ENCODE data around the gene OR56A4.
"Not testable (repeated sequence)": the region's sequence is repeated elsewhere in the genome, so short reads cannot be mapped to it uniquely, and the experiment has no call there.

The OR56A4 gene, protein sequence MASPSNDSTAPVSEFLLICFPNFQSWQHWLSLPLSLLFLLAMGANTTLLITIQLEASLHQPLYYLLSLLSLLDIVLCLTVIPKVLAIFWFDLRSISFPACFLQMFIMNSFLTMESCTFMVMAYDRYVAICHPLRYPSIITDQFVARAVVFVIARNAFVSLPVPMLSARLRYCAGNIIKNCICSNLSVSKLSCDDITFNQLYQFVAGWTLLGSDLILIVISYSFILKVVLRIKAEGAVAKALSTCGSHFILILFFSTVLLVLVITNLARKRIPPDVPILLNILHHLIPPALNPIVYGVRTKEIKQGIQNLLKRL

DNA sequence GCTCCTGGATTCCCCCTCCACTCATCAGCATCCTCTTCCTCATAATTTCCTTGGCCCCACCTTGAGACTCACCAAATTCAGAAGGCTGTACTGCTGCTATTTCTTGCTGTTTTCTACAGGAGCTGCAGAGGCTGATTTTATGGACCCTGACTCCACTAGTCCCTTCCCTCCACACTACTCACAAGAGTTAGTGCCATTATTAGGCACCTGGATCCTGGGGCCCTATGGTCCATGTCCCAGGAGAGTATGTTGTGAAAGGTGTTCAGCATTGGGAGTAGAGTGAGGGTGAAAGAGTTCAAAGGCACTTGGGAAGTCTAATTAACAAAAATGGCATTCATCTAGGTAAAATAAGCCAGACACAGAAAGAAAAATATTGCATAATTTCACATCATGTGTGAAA is at the start of gene OR56A4:
OR56A4 (minus strand) TSS at position 101 of the 400 bp plus-strand sequence. CDS start 3,954 bp downstream, outside the sequence.
- DNase-seq: no peak

DNA sequence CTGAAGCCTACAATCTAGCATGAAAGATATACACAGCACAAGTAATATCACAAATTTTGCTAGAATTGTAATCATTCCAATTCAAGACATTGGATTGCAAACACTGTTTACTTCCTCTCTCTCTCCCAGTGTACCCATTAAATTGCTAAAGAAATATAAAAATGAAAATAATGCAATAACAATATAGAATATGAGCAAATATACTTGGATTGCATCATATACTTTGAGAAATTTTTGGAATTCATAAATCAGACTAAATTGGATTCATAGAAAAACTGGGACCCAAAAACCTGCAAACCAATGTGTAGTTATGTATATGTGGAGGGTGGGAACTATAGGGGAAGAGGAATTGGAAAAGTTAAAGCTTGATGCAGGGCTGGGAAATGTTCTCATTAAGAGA is 48.8 kb upstream of the OR56A4 start:
- DNase-seq: no peak

DNA sequence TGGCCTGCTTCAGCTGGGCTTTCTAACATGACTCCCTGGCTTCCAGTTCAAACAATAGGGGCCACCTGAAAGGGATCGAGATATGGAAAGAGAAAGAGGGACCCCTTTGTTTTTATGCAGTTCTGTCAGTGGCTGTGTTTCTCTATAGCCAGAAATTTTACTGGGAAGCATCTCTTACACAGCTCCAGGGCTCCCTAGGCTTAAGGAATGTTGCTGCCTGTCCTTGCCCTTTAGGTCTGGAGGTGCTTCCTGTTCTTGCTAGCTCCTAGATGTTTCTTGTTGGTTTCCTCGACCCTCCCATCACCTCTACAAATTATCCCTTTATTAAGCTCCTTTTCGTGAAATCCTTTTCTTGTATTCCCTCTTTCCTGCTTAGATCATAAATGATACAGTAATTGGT is 45.6 kb upstream of the OR56A4 start:
- DNase-seq: no peak

DNA sequence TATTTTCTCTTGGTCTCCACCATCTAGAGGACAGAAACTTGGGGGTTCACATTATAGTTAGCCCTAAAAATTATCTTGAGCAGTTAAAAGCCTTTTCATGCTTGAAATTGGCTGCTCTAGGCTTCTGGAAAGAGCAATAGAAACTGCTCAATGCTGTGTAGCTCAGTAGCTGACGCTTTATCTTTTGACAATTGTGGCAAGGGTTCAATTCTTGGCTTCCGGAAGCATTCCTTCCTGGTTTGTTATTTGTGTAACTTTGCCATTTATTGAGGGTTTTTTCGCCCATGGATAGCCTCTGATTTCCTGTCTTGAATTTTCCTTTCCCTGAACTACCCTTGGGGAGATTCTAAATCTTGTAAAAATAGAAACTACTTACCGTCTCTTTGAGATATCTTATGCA is 34.1 kb upstream of the OR56A4 start:
- no peak for DNase-seq

DNA sequence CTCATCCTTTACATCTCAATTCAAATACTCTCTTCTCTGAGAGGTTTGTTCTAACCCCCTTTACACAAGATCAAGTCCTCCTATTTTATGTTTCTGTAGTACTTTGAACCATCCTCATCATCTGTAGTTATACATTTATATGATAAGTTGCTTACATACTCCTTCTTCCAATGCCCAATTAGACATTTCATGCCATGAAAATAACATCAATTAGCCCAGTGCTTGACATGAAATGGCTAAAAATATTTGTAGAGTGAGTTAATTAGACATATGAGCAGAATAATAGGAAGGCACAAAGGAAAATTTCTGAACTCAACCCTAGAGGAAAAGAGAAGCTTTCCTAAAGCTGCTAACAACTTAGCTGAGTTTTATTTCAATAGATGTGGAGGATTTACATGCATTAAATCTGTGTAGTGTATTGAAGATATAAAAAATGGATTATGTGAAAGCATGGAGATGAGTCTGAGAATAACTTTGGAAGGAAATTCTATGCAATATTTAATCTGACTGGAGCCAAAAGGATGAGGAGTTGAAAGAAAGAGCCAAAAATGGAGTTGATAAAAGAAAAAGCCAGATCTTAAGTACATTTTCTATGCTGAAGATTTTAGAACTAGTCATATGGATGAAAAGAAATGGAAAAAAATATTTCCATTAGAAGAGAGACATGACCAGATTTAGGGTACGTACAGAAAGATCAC is 24.1 kb upstream of the OR56A4 start, which contains the start of gene OR56A1:
OR56A1 (minus strand) TSS at position 51 of the 698 bp plus-strand sequence. CDS start 3,066 bp downstream, outside the sequence.
- DNase-seq: no peak

DNA sequence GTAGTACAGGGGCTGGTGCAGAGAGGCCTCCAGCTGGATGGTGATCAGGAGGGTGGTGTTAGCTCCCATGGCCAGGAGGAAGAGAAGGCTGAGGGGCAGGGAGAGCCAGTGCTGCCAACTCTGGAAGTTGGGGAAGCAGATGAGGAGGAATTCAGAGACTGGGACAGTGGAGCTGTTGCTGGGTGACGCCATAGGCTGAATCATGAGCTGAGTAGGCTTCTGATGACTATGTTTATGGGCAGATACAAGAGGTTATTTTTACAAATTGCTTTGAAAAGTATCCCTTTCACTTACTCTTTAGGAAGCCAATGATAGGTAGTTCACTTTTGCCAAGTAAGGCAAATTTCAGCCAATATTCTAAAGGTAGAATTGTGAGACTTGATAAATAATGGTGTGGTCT is 20.8 kb upstream of the OR56A4 start:
- DNase-seq: no peak

DNA sequence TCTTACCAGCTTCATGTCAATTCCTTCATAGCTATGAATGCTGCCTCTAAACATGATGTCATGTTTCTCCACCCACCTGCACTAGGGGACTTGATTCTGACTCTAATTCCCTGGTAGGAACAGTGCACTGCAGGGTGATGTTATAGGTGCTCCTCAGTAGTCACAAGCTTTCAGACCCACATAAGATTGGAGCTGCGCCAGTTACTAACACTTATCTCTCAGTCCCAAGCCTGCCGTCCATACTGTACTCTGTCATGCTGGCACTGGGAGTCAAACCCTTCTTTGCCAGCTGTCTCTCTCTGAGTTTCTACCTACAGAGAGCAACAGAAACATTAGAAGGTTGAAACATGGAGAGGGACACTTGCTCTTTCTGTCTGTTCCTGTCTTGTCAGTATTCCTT is 18.3 kb upstream of the OR56A4 start:
- no peak for DNase-seq

DNA sequence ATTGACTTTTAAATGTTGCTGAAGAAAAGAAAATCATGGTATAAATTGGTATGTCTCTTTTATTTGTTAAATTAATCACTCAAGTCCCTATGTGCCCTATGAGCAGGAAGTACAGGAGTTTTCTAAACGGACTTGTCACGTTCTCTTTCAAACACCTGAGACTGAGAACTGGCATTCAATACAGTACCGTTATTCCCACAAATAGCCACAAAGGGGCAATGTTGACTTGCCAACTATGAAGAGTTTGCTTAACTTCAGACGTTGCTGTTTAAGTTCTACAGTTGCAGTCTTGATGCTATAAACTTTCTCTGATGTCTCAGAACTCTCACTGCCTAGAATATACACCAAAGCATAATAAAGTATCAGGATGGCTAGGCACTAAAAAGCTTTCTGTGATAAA is 16.2 kb upstream of the OR56A4 start:
- peak; percentile 58 for DNase-seq

DNA sequence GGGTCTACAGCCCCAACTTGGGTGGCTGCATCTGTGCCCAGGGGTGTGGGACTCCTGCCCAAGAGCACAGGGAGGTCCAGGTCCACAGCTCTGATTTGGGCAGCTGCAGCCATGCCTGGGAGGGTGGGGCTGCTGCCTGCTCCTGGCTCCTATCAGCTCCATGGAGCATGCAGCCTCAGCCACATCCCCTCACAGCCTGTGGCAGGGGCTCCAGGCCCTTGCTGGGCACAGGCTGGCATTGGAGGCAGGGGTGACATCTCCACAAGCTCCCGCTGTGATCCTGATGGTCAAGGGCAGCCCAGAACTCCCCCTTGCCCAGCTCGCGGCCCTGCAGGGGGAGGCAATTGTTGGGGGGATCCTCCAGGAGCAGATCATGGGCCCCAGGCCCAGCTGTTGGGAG is 6.3 kb upstream of the OR56A4 start:
- no peak for DNase-seq

DNA sequence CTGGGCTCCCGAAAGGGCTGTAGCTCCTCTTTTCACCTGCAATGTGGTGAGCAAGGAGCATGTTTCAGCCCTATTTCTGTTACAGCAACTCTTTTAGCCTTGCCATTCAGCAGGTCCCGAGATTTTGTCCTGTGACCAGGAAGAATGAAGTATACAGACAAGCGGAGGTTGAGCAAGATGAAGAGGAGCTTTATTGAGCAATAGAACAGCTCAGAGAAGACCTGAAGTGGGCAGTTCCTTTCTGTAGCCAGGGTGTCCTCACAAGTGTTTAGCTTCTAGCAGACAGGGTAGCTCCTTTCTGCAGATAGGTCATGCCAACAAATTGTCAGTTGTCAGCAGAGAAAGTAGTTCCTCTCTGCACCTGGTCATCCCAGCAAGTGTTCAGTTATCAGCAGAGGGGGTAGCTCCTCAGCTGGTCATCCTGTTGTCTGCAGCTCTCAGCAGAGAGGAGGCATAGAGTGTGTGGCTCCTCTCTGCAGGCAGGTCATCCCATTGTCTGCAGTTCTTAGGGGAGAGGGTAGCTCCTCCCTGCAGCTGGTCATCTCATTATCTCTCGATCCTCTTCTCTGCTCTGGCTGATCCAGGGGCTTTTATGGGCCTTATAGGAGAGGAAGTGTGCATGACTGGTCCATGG is 5.4 kb upstream of the OR56A4 start:
- no peak for DNase-seq

DNA sequence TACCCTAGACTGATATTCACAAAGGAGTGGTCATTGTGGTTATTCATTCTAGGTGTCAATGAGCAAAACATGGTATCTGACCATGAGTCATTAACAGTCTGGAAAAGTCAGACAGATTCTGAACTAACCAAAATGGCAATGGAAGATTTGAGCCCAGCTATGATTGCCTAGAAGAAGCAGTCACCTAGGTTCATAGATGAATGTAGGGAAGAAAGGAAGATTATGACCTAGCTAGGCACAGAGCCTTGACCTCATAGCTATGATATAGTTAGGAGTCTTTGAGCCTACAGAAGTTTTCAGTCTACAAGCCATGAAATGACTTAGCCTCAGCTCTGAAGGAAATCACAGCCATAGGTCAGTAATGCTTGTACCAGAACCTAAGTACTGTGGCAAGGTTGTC is 351 bp downstream of the OR56A4 start:
- no peak for DNase-seq

DNA sequence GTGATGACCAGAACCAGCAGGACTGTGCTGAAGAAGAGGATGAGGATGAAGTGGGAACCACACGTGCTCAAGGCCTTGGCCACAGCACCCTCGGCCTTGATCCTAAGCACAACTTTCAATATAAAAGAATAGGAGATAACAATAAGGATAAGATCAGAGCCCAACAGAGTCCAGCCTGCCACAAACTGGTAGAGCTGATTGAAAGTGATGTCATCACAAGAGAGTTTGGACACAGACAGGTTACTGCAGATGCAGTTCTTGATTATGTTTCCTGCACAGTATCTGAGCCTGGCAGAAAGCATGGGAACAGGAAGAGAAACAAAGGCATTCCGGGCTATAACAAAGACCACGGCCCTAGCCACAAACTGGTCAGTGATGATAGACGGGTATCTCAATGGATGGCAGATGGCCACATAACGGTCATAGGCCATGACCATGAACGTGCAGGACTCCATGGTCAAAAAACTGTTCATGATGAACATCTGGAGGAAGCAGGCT is 4.5 kb downstream of the OR56A4 start:
- no peak for DNase-seq

DNA sequence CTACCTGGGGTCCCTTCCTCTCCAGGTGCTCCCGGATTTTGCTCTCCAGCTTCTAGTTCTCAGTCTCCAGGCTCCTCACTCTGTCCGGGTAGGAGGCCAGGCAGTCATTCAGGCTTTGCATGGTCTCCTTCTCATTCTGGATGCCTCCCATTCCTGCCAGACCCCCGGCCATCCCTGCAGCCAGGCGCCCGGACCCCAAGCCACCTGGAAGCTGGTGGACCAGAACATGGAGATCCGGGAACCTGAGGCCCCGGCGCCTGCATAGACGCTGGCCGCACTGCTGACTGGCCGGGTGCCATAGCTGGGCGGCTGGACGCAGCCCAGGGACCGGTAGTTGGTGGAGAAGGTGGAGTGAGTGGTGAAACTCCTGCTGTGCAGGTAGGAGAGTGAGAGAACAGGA is 12.0 kb downstream of the OR56A4 start:
- DNase-seq: no peak

DNA sequence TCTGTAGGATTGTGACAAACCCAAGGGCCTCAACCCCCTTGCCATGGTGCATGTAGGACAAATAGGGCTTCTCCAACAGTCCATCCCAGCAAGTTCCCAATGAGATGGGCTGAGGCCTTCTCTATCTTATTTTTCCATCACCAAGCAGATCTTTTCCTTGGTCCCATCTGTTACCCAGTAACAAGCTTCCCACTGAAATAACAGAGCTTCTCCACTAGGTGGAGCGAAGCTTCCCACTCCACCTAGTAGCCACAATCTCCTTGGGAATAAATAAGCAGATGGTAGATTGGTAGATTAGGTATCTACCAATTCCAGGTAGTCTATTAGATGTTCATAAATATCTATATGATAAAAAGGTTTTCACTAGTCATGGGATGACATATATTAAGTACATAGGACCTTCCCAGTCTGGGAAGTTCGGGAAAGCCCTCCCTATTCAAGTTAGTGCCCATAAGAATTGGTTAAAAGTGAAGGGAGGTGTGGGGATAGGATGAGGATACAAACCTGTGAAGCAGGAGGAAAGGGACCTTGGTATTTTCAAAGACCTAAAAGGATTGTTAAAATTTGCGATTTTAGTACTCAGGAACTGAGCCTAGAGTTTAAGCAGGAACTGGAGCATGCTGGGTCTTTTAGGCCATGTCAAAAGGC is 14.0 kb downstream of the OR56A4 start:
- no peak for DNase-seq

DNA sequence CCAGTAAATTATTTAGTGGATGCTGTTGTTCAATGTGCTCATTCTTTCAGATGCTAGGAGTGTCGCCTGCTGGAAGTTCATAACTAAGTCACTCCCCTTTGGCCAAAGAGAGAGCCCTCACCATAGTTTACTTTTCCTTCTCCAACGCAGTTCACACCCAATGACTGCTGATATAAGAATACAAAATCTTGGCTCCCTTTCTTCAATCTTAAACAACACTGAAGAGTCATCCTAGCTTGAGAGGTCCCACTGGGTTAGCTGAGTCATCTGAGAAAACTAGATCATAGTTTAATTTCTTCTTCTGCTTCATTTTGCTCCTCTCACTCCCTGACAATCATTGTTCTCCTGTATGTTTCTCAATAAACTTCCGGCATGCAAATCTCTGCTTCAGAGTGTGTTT is 14.6 kb downstream of the OR56A4 start:
- no peak for DNase-seq

DNA sequence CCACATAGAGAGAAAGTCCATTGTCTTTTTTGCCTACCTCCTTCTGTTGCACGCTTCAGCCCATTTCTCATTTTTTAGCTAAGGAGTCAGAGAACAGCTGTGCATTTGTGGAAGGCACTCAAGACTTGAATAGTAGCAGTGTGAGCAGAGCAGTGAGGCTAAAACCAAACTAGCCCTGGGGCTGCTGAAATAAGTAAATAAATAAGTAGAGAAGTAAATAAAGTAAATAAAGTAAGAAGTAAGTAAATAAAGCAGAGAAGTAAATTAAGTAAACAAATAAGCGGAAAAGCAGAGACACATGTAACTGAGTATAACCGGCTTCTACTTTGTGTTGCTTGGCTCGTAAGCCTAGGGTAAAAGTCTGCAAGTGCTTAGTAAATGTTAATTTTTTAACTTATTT is 17.5 kb downstream of the OR56A4 start:
- DNase-seq: no peak

DNA sequence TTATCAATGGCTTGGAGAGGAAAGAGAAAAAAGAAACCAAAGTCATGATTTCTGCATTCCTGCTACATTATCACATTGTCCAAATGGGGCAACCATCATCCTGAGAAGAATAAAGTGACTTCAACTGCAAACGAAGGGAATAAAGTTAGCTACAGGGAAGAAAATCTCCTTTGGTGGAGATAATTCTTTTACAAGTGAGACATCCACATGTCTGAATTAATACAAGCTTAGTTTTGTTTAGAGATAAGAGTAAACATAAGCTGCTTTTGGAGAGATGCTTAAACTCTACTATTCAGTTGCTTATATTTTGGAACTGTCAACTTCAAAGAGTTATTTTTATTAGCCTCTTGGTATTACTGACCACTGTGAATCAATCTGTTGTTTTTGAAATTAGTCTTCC is 19.9 kb downstream of the OR56A4 start, which contains the start of gene OR52L1:
OR52L1 (minus strand) TSS at position 101 of the 400 bp plus-strand sequence; CDS start at position 46, 55 bp downstream.
- DNase-seq: no peak

DNA sequence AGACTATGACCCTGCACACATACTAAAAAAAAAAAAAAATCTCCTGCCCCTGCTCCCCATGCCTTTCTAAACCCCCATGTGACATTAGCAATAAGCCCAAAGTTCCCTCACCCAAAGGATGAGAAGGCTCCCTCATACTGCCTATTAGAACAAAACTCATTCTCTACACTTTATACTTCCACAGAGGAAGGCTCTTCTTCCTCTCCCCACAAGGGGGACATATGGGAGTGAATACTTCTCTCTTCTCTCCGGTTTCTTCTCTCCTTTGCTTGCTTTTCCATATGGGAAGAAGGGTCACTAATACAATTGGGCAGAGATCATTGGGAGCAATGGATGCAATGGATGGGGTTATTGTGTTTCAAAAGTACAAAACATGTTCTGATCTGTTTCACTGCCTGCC is 23.3 kb downstream of the OR56A4 start:
- DNase-seq: no peak

DNA sequence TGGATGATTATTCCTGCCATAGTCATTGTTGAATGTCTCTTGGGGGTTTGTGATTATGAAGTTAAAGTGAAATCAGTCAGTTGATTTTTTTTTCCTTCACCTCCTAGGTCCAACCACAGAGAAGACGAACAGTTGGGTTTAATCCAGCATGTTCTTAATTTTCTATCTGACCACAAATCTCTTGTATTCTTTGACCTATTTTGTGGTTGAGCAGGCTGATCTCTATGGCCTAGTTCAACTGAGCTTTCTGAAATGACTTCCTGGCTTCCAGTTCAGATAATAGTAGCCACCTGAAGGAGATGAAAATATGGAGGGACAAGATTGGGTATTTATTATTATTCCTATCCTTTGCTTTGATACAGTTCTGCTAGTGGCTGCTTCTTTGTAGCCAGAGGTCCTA is 33.2 kb downstream of the OR56A4 start:
- no peak for DNase-seq

DNA sequence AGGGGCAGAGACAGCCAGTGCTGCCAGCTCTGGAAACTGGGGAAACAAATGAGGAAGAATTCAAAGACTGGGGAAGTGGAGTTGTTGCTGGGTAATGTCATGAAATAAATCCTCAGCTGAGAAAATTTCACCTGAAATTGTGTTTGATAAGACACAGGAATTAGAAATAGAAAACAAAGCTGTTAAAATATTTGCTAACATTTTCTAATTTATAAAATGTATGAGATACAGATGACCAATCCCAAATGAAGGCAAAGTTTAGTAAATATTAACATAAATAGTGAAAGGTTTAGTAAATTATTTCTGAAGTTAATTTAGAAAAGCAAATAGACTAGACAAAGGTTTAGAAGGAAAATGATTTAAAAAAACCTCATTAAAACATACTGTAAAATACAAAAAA is 38.4 kb downstream of the OR56A4 start, which contains the start of gene OR56A5:
OR56A5 (minus strand) TSS at position 101 of the 400 bp plus-strand sequence; CDS start at position 101, 0 bp downstream.
- DNase-seq: no peak

DNA sequence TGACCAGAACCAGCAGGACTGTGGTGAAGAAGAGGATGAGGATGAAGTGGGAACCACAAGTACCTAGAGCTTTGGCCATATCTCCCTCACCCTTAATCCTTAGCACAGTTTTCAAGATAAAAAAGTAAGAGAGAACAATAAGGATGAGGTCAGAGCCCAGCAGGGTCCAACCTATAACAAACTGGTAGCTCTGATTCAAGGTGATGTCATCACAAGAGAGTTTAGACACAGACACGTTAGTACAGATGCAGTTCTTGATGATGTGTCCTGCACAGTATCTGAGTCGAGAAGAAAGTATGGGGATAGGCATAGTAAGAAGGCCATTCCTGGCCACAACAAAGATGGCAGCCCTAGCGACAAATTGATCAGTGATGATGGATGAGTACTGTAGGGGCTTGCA is 39.0 kb downstream of the OR56A4 start:
- DNase-seq: no peak

DNA sequence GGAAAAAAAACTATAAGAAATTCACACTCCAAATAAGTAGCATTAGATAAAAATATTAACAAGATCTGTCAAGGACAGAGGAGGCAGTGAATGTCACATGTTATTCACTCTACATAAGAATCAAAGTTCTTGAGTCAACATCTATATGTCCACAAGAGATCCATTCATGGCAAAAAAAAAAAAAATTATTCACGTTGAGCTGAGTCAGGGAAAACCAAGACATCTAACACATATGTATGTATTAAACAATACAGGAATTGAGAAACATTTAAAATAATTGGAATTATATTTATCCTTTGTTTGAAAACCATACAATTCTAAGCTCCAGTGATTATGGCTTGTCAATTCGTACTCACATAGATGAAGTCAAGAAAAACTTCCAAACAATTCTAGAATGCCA is 39.8 kb downstream of the OR56A4 start:
- DNase-seq: no peak

DNA sequence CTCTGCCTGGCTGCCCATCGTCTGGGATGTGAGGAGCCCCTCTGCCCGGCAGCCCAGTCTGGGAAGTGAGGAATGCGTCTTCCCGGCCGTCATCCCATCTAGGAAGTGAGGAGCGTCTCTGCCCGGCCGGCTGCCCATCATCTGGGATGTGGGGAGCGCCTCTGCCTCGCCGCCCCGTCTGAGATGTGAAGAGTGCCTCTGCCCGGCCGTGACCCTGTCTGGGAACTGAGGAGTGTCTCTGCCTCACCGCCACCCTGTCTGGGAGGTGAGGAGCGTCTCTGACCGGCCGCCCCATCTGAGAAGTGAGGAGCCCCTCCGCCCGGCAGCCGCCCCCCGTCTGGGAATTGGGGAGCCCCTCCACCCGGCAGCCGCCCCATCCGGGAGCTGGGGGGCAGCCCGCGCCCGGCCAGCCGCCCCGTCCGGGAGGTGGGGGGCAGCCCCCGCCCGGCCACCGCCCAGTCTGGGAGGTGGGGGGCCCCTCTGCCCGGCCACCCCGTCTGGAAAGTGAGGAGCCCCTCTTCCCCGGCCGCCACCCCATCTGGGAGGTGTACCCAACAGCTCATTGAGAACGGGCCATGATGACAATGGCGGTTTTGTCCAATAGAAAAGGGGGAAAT is 45.9 kb downstream of the OR56A4 start:
- not testable (repeated sequence) for DNase-seq

Measured in islet precursor cell (in vitro differentiated cells).